Fibroblast of skin of scalp (primary cell): ENCODE results near the gene ALOX15B.
A peak's percentile ranks its signal among the peaks of the same experiment; 100 is the strongest.

Experiments
- DNase-seq: peaks from one replicate; pipeline ENCODE4 v3.0.0-alpha.2; 2013

The ALOX15B gene

DNA sequence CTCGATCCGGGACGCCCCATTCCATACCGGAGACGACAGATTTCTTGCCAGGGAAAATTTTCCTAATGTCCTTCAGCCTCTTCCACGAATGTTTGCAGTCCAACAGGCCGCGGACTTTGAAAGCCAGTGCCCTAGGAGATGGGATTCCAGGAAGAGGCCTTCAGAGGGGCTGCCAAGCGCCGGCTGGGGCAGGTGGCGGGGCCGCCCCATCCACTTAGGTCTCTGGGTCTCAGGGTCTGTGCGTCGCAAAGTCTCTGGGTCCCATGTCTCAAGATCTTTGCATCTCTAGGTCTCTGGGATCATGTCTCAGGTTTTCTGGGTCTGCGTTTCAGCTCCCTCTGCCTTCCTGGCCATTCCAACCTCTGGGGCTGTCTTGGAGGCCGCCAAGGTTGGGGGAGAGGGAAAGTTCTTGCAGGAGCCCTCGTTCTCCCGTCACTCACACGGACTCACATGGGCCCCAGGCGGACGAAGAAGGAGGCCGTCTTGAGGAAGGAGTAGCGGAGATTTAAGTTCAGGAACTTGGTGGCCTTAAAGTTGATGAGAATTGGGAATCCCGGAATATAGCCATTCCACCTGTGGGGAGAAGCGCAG is 41.4 kb downstream of the ALOX15B start:
- DNase-seq: no peak

DNA sequence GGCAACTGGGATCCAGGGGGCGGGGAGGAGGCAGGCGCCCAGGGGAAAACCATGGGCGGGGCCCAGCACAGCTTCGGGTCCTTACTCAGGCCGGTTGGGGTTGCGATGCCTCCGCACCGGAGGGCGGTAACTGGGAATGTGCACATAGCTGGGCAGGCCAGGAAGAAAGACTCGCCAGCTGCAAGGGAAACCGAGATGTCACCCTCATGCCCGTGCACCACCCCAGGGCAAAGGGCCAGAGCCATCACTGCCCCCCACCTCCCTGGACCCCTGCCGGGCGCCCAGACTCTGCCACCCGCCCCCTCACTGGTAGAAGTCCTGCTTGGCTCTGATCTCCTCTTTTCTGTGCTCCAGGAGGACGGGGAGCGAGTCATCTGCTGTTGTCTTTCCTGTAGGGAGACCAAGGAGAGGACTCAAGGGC is 42.0 kb downstream of the ALOX15B start:
- DNase-seq: no peak

DNA sequence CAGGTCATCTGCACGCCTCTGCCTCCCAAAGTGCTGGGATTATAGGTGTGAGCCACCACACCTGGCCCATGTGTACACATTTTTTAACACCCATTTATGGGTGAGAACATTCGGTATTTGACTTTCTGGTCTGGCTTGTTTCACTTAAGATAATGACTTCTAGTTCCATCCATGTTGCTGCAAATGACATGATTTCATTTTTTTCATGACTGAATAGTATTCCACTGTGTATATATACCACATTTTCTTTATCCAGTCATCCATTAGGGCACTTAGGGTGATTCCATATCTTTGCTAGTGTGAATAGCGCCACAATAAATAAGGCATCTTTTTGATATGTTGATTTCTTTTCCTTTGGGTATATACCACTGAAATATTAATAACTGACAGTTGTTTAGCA is 43.0 kb downstream of the ALOX15B start:
- no peak for DNase-seq

DNA sequence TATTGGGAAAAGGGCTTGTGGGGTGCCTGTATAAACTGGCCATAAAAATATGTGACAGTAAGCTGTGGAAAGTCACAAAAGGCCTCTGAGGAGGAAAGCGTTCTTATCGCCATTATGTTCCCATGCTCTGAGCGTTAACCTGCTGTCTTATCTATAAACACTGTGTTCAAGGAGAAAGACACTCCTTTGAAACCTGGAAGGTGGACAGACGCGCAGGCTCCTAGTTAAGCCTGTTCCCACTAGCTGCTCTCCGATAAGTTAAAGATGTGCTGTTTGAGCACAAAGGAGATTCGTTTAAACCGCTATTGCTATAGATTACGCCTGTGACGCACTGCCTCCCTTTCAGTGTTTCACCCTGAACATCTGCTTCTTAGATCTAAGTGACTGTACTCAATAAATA is 43.4 kb downstream of the ALOX15B start:
- no peak for DNase-seq

DNA sequence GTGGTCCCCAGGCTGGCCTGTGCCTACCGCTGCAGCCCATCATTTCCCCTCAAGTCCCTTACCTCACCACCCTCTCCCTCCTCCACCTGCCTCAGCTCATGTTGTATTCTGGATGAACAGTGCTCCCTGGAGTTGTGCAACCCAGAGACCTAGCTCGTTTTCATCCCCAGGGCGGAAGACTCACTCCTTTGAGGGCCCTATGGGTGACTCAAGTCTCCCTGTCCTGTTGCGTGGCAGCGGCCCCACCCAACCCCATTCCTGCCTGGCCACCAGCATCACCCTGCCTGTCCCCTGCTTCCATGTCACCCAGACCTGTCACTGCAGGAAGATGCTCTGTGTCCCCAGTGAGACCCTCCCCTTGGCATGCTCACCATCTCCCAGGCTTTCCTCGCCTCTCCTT is 45.4 kb downstream of the ALOX15B start:
- DNase-seq: no peak

DNA sequence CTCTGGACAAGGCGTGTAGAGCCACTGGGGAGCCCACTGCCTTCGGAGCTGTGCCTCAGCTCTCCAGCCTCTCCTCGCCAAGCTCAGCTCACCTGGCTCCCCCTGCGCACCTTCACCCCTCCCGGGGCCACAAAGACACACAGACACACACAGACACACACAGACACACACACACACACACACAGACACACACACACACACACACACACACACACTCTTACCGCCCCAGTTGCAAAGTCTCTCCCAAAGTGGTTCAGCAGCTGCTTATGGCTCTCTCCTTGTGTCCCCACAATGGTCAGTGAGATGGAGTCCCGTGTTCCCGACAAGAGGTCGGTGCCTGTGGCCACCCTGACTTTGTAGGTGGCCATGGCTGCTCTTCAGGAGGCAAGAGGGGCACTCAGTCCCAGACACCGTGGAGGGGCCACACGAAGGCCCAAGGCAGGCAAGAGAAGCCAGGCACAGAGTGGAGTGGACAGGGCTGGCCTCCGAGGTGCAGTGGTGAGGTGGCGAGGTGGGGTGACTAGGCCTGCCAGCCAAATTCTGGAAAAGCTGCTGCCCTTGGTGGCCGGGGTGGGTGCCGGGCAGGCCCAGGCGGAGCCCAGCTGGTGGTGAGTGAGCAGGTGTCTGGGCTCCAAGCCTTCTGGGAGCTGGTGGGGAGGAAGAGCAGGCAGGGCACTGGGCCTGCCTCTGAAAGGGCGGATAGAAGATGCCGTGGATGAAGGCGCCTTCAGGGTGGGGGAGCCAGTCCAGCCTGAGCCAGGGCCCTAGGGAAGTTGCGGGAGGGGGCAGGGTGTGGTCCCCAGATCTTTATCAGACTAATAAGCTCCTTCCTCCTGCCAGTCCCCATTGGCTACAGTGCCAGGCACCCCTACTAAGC is 48.5 kb downstream of the ALOX15B start, which contains the start of gene ALOX12B:
ALOX12B (minus strand) TSS at position 642 of the 877 bp plus-strand sequence; CDS start at position 368, 274 bp downstream.
- DNase-seq: no peak

DNA sequence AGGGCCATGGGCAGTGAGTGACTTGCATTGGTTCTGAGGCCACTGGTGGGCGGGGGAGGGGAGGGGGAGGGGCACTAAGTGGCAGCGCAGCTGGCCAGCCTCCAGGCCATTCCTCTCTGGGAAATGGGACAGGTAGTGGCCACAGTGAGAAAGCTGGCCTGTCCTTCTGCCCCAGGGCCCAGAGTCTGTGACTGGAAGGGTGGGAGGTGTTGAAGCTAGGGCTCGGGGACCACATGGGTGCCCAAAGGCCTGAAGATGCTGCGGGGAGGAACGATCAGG is 49.0 kb downstream of the ALOX15B start:
- no peak for DNase-seq

DNA sequence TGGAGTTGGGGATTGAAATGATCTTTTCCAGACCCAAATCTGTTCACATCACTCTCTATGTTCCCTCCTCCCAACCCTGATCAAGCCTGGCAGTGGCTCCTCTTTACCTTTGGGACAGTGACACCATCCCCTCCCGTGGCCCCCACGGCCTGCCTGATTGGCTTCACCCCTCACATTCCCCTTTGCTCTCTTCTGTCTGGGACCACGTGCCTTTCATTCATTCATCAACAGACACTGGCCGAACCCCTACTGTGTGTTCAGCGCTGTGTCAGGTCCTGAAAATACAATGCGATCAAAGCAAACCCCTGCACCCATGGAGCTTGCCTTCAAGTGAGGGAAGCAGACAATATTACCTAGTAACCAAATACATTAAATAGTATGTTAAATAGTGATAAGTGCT is 50.9 kb downstream of the ALOX15B start:
- no peak for DNase-seq

DNA sequence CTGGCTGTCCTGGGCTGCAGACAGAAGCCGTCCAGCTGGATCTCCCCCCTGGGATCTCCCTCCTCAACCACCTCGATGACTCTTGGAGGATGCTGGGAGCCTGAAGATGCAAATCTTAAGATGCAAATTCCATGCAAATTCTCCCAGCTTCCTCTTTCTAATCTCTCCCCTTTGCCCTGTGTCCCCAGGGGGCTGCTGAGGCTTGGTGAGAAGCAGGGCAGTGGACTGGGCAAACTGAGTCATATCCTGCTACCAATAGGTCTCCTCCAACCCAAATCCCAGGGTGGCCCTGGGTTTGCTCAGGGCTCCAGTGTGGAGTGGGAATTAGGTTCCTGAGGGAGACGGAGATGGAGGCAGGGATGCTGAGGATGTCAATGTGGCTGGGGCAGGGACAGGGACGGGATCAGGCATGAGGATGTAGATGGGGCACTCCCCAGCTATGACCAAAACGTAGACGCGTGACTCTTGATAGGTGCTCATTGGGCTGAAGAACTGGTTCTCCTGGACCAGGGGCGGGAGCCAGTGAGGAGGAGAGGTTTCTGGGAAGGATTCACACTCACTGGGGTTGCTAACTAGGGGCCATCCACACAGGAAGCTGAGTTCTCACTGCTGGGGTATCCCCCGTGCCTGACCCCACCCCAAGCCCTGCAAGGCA is 52.3 kb downstream of the ALOX15B start:
- peak; percentile 22 for DNase-seq

DNA sequence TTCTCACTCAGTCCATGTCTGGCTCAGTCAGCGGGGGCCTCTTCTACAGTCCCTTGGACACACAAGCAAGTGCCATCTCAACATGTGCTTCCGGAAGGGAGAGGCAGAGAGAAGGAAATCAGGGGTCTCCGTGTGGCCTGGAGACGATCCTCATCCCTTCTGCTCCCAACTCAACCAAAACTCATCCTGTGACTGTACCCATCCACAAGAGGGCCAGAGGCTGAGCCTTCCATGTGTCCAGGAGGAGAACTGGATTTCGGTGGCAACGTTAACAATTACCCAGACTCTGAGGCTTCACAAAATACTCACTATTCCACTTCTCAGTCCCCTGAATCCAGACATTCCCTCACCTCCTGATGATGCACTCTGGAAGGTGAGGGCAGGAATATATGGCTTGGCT is 56.5 kb downstream of the ALOX15B start:
- DNase-seq: no peak

DNA sequence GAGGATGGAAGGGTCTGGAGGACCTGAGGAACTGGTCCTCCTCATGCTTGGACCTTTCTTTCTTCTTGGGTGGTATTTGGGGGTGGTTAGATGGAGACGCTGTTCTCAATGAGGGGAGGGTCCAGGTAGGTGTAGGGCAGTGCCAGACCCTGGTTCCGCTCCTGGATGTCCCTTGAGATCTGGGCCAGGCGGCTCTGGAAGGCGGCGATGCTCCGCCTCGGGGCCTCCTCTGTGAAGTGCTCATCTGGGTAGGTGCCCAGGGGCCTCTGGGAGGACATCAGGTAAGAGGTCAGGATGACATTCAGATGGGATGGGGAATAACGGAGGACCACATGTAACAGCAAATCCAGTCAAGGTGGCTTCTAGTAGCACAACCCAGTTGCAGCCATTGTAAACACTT is 57.7 kb downstream of the ALOX15B start:
- no peak for DNase-seq
